ENCODE measurements around the gene EHMT1.

The EHMT1 gene

GRCh38 chr9:137679249-137679648 lies 60.4 kb downstream of the EHMT1 start:
- no peak for TF ChIP-seq CTCF (IDR thresholded peaks at IDR 0.05)
- H3K27ac ChIP-seq = no peak overlapping the region

GRCh38 chr9:137679695-137680305 lies 61.0 kb downstream of the EHMT1 start:
- no peak overlapping the region for H3K27ac ChIP-seq
- peaks cover 44% of the 10 kb centered on the region for H3K79me2 ChIP-seq
- no peak overlapping the region for H2AFZ ChIP-seq
- H3K36me3 ChIP-seq (ENCODE audit: control insufficient read depth, insufficient read depth, low read length) = no peaks in the 10 kb centered on the region
- no peaks in the 10 kb centered on the region for H3K9me3 ChIP-seq (ENCODE audit: control insufficient read depth, low read length)
- no peak overlapping the region for H3K9ac ChIP-seq
- no peaks in the 10 kb centered on the region for H3K27me3 ChIP-seq (ENCODE audit: control insufficient read depth, insufficient read depth, low read length)
- no peak overlapping the region for H3K4me2 ChIP-seq (ENCODE audit: low read length)
- no peak for TF ChIP-seq CTCF (IDR thresholded peaks at IDR 0.05)
- no peak overlapping the region for H3K4me3 ChIP-seq (ENCODE audit: low read depth, low read length)
- H3K4me1 ChIP-seq = no peaks in the 10 kb centered on the region

More at GRCh38 chr9:137679249-137679648, 60.4 kb downstream of the EHMT1 start:
- H2AFZ ChIP-seq = no peak overlapping the region
- peaks cover 44% of the 10 kb centered on the region for H3K79me2 ChIP-seq
- H3K9ac ChIP-seq = no peak overlapping the region
- no peaks in the 10 kb centered on the region for H3K27me3 ChIP-seq (ENCODE audit: control insufficient read depth, insufficient read depth, low read length)
- no peaks in the 10 kb centered on the region for H3K9me3 ChIP-seq (ENCODE audit: control insufficient read depth, low read length)
- no peak overlapping the region for H3K4me3 ChIP-seq (ENCODE audit: low read depth, low read length)
- H3K4me1 ChIP-seq = no peaks in the 10 kb centered on the region
- H3K4me2 ChIP-seq (ENCODE audit: low read length) = no peak overlapping the region
- no peaks in the 10 kb centered on the region for H3K36me3 ChIP-seq (ENCODE audit: control insufficient read depth, insufficient read depth, low read length)

- Histone ChIP-seq H3K27ac (no peak overlapping the region), H3K27me3 (ENCODE audit: control insufficient read depth, insufficient read depth, low read length) (no peaks in the 10 kb centered on the region), H3K9me3 (ENCODE audit: control insufficient read depth, low read length) (no peaks in the 10 kb centered on the region), H2AFZ (no peak overlapping the region), H3K79me2 (peaks cover 46% of the 10 kb centered on the region), H3K36me3 (ENCODE audit: control insufficient read depth, insufficient read depth, low read length) (no peaks in the 10 kb centered on the region), H3K4me1 (no peaks in the 10 kb centered on the region), H3K4me3 (ENCODE audit: low read depth, low read length) (no peak overlapping the region), H3K9ac (no peak overlapping the region), H3K4me2 (ENCODE audit: low read length) (no peak overlapping the region)
- no peak for TF ChIP-seq CTCF (IDR thresholded peaks at IDR 0.05)
Measured at GRCh38 chr9:137680444-137681358, 61.9 kb downstream of the EHMT1 start.

- H3K27me3 ChIP-seq (ENCODE audit: control insufficient read depth, insufficient read depth, low read length) = no peaks in the 10 kb centered on the region
- no peak for TF ChIP-seq CTCF (IDR thresholded peaks at IDR 0.05)
- H3K36me3 ChIP-seq (ENCODE audit: control insufficient read depth, insufficient read depth, low read length) = no peaks in the 10 kb centered on the region
- peaks cover 37% of the 10 kb centered on the region for H3K79me2 ChIP-seq
- H3K4me3 ChIP-seq (ENCODE audit: low read depth, low read length) = no peak overlapping the region
- H3K27ac ChIP-seq = no peak overlapping the region
- H3K4me1 ChIP-seq = no peaks in the 10 kb centered on the region
- H3K9ac ChIP-seq = no peak overlapping the region
- no peak overlapping the region for H2AFZ ChIP-seq
- H3K9me3 ChIP-seq (ENCODE audit: control insufficient read depth, low read length) = no peaks in the 10 kb centered on the region
- H3K4me2 ChIP-seq (ENCODE audit: low read length) = no peak overlapping the region
Measured at GRCh38 chr9:137682428-137683105, 63.8 kb downstream of the EHMT1 start.
